Measurements from ENCODE around the gene CLCN1. TPM values are rescaled to one million over a fixed set of nuclear protein-coding genes. Genes with fewer than 3 reads are reported as not detected.

Gene CLCN1
- polyA plus RNA-seq, 4 donors = 0.10 to 0.24 (median 0.12) TPM

DNA sequence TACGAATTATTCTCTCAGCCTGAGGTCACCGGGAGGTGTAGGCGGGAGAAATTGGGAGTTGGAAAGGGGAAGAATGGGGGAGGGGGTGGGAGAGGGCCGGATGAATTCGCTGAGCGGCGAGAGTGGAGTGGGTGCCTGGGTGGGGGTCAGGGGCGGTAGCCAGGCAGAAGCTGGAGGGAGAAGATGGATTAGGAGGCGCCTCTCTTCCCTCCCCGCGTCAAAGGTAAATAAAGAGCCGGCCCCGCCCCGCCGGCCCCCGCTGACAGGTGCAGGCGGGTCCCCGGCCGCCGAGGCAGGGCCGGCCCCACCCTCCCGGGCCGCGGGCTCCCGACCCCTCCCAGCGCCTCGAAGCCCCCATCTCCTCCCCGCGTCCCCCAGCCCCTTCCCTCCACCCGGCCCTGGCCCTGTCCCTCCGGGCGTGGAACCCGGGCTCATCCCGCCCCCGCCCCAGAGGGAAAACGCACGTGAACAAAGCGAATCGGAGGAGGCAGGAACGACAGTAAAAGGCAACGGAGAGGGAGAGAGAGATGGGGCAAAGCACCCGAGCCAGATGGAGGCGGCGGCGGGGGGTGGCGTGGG is 45.7 kb downstream of the CLCN1 start:
- DNase-seq (ENCODE audit: low read depth in 4 of 4, low spot score in 3 of 4) = no peak

DNA sequence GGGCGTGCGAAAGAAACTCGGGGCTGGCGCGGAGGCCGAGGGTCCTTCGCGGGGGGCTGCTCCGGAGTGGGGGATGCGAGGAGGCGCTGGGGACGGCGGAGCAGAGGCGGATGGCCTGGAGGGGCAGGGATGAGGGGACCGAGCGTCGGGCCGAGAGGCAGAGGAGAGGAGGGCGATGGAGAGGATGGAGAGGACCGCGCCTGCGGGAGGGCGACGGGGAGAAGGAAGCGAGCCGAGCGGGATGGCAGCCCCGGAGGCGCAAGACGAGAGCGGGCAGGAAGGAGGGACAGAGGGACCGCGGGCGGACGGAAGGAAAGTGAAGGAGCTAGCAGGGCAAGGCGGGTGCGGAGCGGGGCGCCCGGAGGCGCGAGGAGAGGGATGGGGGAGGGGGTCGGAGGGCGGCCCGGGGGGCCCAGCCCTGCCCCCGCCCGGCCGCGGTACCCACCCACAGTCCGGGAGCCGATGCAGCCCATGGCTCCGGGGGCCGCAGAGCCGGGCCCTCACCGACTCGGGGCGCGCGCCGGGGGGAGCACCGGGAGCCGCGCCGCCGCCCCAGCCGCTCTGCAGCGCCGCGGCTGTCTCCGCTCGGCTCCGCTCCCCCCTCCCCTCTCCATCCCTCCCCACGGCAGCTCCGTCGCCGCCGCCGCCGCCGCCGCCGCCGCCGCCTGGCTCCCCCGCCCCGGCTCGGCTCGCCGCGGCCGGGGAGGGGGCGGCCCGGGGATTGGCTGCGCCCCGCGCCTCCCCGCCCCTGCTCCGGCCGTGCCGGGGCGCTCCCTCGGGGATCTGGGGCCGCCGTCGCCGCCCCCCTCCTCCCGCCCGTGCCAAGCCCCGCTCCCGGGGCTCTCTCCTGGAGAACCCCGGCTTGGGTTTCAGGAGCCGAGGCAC is 46.5 kb downstream of the CLCN1 start, which contains the start of gene FAM131B:
Gene FAM131B, minus strand, starts transcription at position 583 of the 885 bp plus-strand sequence. Its CDS starts 110 bp downstream, at position 473.
- no peak for DNase-seq (ENCODE audit: low read depth in 4 of 4, low spot score in 3 of 4)

GRCh38 chr7:143363016-143363937 is 47.4 kb downstream of the CLCN1 start:
- no peak for DNase-seq (ENCODE audit: low read depth in 4 of 4, low spot score in 3 of 4)

- no peak for DNase-seq (ENCODE audit: low read depth in 4 of 4, low spot score in 3 of 4)
Observed at GRCh38 chr7:143367972-143368371, 52.1 kb downstream of the CLCN1 start.

- no peak for DNase-seq (ENCODE audit: low read depth in 4 of 4, low spot score in 3 of 4)
Observed at GRCh38 chr7:143368387-143368786, 52.5 kb downstream of the CLCN1 start.

- DNase-seq (ENCODE audit: low read depth in 4 of 4, low spot score in 3 of 4) = no peak
Observed at GRCh38 chr7:143369678-143370651, 54.1 kb downstream of the CLCN1 start.

- no peak for DNase-seq (ENCODE audit: low read depth in 4 of 4, low spot score in 3 of 4)
Observed at GRCh38 chr7:143372070-143372469, 56.2 kb downstream of the CLCN1 start.

- DNase-seq (ENCODE audit: low read depth in 4 of 4, low spot score in 3 of 4) = no peak
Observed at GRCh38 chr7:143373255-143373794, 57.4 kb downstream of the CLCN1 start.

GRCh38 chr7:143374561-143374960 is 58.6 kb downstream of the CLCN1 start:
- no peak for DNase-seq (ENCODE audit: low read depth in 4 of 4, low spot score in 3 of 4)

- DNase-seq (ENCODE audit: low read depth in 4 of 4, low spot score in 3 of 4) = no peak
Observed at GRCh38 chr7:143375298-143376034, 59.6 kb downstream of the CLCN1 start.

- no peak for DNase-seq (ENCODE audit: low read depth in 4 of 4, low spot score in 3 of 4)
Observed at GRCh38 chr7:143376396-143376795, 60.5 kb downstream of the CLCN1 start.

DNA sequence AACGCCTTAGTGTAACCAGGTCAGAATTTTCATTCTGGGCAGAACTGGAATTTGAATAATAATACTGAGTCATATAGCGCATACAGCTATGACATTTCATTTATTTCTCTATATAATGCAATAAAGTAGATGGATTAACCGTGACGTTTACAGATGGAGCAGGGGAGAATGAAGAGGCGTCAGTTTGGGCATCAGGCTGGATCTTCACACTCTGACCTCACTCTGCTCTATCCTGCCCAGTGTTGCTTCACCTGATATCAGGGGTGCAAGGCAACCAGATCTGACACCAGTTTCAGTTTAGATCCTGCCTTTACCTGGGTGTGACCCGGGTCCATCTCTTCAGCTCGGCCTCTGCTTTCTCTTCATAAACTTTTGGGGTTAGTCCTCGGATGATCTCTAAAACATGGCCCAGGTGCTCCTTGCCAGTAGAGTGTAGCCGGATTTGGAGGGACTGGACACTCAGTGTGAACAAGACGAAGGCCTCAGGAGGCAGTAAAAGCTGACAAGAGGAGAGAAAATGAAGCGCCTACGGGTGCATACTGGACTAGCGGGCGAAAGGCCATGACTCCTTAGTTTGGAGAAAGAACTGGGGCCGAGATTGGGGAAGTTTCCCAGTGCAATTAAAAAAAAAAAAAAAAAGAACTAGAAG is 63.8 kb downstream of the CLCN1 start:
- DNase-seq (ENCODE audit: low read depth in 4 of 4, low spot score in 3 of 4) = no peak

- DNase-seq (ENCODE audit: low read depth in 4 of 4, low spot score in 3 of 4) = peak; percentile 75 to 88 (median 82)
Observed at GRCh38 chr7:143380260-143380645, 64.3 kb downstream of the CLCN1 start.

DNA sequence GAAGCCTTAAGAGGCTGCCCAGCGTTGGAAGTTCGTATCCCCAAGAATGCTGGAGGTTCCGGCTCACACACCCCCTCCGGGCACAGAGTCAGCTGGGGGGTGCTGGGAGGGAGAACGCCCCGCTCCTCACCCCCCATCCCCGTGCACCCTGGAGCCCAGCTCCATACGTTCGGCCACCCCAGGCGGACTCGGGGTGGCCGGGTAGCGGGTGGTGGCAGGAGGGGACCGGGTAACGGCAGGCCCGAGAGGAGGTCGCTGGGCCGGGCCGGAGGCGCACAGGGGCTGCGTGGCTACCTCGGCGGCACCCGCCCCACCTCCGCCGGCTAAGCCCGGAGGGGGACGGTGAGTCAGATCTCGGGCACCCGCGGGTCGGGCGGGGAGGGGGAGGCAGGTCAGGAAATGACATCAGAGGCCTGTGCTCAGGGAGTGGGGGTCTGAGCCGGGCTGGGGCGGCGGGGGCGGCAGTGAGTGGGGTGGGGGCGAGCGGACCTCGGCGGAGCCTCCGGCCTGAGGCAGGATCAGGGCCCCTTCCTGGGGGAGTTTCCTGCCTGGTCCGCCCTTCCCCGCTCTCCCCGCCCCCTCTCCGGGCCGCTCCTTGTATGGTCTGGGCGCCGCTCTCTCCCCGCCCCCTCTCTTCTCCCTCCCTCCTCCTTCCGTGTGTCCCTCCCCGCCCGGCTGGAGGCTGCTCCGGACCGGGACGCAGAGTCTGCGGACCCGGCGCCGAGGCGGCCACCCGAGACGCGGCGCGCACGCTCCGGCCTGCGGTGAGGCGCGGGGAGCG is 64.9 kb downstream of the CLCN1 start, which contains the start of gene ZYX:
Gene ZYX, plus strand, starts transcription at position 700 of the 781 bp plus-strand sequence. CDS start 227 bp downstream, outside the sequence.
- peak; percentile 77 to 84 (median 80) for DNase-seq (ENCODE audit: low read depth in 4 of 4, low spot score in 3 of 4)

- DNase-seq (ENCODE audit: low read depth in 4 of 4, low spot score in 3 of 4) = peak in 1 of 4 donors; percentile 56
Observed at GRCh38 chr7:143381427-143382125, 65.7 kb downstream of the CLCN1 start.

DNA sequence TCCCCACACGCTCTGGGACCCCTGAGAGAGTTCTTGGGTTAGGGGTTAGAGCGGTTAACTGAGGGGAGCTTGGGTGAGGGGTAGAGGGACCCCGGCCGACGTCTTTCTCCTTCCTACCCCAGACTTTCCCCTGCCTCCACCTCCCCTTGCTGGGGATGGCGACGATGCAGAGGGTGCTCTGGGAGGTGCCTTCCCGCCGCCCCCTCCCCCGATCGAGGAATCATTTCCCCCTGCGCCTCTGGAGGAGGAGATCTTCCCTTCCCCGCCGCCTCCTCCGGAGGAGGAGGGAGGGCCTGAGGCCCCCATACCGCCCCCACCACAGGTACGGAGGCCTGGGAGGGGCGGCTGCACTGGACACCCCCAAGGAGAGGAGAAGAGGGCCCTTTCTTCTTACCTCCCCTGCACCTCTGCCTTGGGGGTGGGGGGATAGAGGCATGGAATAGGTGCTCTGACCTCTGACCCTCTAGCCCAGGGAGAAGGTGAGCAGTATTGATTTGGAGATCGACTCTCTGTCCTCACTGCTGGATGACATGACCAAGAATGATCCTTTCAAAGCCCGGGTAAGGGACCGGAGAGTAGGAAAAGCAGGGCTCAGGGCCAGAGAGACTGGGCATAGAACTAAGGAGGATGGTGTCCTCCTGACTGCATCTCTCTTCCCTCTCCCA is 66.3 kb downstream of the CLCN1 start:
- DNase-seq (ENCODE audit: low read depth in 4 of 4, low spot score in 3 of 4) = no peak
